ENCODE results near the gene RAD51.
A peak's percentile ranks its signal among the peaks of the same experiment; 100 is the strongest.

RAD51 gene

DNA sequence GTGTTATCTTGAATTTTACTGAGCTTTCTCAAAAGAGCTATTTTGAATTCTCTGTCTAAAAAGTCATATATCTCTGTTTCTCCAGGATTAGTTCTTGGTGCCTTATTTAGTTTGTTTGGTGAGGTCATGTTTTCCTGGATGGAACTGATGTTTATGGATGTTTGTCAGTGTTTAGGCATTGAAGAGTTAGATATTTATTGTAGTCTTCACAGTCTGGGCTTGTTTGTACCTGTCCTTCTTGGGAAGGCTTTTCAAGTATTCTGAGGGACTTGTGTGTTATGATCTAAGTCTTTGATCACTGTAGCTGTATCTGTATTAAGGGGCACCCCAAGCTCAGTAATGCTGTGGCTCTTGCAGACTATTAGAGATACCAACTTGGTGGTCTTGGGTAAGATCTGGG, 10.6 kb upstream of the RAD51 start:
- H3K4me3 ChIP-seq (ENCODE audit: low read depth, low read length), result no peak overlapping the region
- no peak for TF ChIP-seq CTCF (IDR thresholded peaks at IDR 0.05; ENCODE audit: low read depth, low read length)

DNA sequence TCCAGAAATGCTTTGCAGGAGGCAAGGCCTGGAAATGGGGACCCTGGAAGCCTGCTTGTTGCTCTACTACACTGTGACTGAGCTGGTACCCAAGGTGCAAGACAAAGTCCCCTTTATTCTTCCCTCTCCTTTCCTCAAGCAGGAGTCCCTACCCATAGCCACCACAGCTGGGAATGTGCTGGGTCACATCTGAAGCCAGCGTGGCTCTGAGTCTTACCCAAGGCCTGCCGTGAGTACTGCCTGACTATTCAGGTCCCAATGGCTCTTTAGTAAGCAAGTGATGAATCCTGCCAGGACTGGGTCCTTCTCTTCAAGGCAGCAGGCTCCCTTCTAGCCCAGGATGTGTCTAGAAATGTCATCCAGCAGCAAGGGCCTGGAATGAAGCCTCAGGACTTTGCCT, 9.6 kb upstream of the RAD51 start:
- TF ChIP-seq CTCF (IDR thresholded peaks at IDR 0.05; ENCODE audit: low read depth, low read length), result no peak
- H3K4me3 ChIP-seq (ENCODE audit: low read depth, low read length), result no peak overlapping the region

- H3K4me3 ChIP-seq (ENCODE audit: low read depth, low read length), result no peak overlapping the region
- TF ChIP-seq CTCF (IDR thresholded peaks at IDR 0.05; ENCODE audit: low read depth, low read length), result no peak
Measured at GRCh38 chr15:40688932-40689799, 5.8 kb upstream of the RAD51 start.

- no peak overlapping the region for H3K4me3 ChIP-seq (ENCODE audit: low read depth, low read length)
- TF ChIP-seq CTCF (IDR thresholded peaks at IDR 0.05; ENCODE audit: low read depth, low read length), result no peak
Measured at GRCh38 chr15:40691737-40692136, 3.2 kb upstream of the RAD51 start.

GRCh38 chr15:40693904-40694687, 878 bp upstream of the RAD51 start:
- TF ChIP-seq CTCF (IDR thresholded peaks at IDR 0.05; ENCODE audit: low read depth, low read length), result no peak
- H3K4me3 ChIP-seq (ENCODE audit: low read depth, low read length), result peak overlapping the region; percentile 67

DNA sequence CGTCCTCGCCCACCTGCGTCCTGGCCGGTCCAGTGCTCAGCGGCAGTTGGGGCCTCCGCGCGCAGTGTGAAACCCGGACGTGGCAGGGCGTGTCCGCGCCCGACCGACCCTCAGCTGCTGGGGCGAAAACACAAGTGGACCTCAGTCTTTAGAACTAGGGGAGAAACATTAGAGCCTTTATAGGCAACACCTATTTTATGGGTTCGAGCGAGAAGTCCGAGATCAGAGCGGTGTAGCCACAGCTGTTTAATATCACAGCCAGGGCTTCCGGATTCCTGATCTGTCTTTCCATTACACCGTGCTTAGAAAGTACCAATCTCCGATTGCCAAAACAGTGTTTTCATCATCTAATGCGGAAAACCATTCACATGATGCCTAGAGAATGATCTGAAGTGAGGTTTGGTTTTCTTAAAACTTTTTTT, 506 bp downstream of the RAD51 start:
- H3K4me3 ChIP-seq (ENCODE audit: low read depth, low read length), result peak overlapping the region; percentile 67
- no peak for TF ChIP-seq CTCF (IDR thresholded peaks at IDR 0.05; ENCODE audit: low read depth, low read length)

DNA sequence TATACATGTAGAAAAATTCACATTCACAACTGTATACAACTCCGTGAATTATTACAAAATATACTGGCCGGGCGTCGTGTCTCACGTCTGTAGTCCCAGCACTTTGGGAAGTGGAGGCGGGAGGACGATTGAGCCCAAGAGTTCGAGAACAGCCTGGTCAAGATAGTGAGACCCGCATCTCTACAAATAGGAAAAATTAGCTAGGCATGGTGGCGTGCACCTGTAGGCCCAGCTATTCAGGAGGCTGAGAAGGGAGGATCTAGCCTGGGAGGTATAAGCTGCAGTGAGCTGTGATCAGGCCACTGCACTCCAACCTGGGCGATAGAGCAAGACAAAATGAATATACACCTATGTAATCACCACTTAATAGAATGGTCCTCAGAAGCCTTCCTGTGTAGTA, 1.3 kb downstream of the RAD51 start:
- no peak for TF ChIP-seq CTCF (IDR thresholded peaks at IDR 0.05; ENCODE audit: low read depth, low read length)
- H3K4me3 ChIP-seq (ENCODE audit: low read depth, low read length), result peak overlapping the region; percentile 67

Data from WI38 (cell line).